Retina (tissue), 1 donor: ENCODE measurements around the gene LYPLA2.
"Not testable (repeated sequence)": the region's sequence is repeated elsewhere in the genome, so short reads cannot be mapped to it uniquely, and the experiment has no call there.

ENCODE experiments used
- DNase-seq: peaks from one replicate; pipeline ENCODE4 v3.0.0-alpha.2; 2016

Gene LYPLA2

DNA sequence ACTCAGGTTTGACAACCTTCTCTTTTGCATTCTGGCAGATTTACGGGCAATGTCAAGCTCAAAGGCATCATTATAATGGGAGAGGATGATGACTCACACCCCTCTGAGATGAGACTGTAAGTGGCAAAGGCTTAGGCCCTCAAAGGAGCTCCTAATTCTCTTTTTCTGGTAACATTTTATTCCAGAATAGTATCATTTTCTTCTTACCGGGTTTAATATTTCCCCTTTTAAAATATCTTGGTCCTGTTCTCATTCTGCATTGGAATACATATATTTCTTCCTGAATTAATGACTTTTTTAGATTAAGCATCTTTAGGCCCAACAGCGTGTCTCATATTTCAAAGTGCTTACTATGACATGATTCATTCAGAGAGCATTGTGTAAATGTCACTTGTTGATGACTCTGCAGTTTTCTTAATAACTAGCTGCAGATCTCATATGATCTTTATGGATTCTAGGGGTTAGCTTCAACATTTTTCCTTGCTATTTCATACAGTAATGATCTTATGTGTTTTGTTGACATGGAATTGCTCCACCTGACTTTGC is 11.0 kb upstream of the LYPLA2 start:
- DNase-seq: no peak

DNA sequence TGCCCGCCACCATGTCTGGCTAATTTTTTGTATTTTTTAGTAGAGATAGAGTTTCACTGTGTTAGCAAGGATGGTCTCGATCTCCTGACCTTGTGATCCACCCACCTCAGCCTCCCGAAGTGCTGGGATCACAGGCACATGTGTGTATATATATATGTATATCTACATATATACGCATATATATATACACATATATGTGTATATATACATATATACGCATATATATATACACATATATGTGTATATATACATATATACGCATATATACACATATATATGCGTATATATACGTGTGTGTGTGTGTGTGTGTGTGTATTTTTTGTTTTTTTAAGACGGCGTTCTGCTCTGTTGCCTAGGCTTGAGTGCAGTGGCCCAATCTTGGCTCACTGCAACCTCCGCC is 7.8 kb upstream of the LYPLA2 start:
- DNase-seq: not testable (repeated sequence)

DNA sequence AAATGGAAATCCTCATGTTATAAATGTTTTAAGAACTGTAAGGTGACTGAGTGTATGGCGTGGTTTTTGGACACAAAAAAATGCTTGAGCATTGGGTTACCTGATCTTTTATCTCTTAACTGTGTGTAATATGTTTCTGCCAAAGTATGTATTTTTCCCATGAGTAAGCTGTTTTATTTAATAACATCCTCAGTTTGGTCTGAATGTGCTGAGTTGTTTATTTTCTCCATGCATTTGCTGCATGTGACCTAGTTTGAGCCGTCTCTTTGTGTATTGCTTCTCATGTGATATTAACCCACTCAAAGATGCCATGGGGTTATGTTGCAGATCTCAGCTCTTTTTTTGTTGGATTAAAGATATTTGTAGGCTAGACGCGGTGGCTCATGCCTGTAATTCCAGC is 6.1 kb upstream of the LYPLA2 start:
- DNase-seq: no peak

DNA sequence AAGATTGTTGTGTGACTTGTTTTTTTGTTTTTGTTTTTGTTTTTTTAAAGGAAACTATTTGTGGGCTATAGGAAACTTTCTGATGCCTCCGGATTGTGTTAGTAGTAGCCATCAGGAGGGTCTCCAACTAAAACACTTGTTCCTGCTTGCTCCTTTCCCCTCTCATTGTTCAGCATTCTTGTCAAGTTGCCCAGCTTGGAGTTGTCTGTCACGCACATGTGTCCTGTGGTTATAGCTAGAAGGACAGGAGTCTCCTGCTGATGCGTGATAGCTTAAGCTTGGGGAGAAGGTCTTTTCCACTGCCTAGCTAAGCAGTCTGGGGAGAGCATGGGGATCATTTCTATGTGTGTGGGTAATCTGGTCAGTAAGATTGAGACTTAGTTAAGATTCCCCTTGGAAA is 3.2 kb upstream of the LYPLA2 start:
- DNase-seq: no peak

DNA sequence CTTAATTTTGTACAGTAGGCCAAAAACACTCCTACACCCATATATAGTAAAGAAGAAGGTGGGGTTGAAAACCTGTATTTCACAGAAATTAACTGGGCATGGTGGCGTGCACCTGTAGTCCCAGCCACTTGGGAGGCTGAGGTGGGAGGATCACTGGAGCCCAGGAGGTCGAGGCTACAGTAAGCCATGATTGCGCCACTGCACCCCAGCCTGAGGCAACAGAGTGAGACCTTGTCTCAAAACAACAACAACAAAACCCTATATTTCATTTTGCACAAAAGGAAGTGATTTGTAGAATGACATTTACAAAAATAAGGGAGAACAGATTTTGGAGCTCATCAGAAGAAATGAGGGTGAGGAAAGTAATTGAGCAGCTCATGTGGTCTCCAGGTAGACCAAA is 2.2 kb upstream of the LYPLA2 start:
- no peak for DNase-seq

DNA sequence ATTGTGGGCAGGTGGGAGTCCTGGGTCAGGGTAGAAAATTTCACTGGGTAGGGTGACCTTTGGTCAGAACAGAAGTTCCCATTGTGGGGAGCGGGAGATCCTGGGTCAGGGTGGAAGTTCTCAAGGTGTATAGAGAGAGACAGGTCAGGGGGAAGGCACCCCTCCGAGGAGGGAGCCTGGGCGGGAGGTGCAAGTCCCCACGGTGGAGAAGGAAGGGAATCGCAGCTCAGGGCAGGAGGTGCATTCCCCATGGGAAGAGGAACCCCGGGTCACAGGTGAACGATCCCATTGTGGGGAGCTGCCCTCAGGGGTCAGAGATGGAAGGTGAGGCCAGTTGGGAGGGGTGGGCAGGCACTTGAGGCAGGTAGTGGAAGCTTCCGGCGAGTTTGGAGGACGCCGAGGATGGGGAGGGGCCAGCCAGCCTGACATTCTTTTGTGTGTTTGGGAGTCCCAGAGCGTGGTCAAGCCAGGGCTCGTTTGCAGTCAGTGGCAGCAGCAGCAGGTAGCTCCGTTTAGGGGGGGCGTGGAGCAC is 637 bp downstream of the LYPLA2 start:
- DNase-seq: peak; percentile 32

DNA sequence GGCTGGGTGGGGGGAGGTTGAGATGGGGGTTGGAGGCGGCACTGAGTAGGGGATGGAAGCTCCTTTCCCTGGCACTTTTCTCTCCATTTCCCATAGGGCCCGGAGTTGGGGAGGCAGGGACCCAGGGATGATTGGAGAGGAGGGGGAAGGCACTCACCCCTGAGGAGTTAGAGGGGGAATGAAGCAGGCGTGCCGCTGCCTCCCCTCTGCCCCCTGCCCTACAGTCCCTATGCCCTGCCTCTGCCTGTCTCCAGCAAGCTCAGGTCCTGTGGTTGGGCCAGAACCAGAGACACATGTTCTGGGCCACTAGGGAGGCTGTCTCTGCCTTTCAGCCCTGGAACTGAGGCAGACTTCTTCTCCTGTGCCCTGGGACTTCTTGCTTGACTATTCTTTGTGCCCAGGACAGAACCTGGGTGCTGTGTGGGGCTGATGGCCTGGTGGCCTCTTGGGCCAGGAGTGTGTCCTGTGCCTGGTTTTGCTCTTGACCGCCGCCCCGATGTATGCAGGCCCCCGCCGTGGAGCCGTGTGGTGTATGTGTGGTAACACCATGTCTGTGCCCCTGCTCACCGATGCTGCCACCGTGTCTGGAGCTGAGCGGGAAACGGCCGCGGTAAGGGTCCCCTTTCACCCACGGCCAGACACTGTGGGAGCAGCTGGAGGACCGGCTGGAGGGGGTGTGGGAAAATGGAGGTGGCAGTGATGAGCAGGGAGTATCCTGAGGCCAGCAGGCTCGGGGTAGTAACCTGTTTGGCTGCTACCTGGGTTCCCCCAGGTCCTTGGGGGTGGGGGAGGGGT is 1.4 kb downstream of the LYPLA2 start:
- DNase-seq: no peak

DNA sequence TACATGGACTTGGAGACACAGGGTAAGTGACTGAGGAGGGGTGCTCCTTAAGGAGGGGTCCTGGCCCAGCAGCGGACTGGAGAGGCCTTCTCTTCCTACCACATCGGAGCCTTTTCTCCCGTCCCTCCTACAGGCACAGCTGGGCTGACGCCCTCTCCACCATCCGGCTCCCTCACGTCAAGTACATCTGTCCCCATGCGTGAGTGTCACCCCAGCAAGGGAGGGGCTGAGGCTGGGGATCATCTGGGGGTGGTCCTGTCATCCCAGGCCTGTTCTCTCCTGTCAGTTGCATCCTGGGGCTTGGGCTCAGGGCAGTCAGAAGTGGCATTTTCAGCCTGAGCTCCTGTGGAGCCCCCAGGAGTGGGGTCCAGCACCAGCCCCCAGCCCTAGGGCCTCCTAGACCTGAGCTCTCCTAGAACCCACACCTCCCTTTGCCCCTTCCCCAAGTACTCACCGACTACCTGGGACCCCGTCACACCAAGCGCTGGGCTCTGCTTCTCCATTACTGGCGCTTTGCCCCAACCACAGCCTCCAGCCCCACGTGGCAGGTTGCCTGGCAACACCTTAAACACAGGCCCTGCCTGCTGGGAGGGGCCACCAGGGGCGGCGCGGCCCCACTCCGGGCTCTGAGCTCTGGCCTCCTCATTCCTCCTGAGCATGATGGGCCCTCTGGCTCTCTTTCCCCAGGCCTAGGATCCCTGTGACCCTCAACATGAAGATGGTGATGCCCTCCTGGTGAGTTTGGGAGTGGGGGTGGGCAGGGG is 2.3 kb downstream of the LYPLA2 start:
- DNase-seq: no peak

DNA sequence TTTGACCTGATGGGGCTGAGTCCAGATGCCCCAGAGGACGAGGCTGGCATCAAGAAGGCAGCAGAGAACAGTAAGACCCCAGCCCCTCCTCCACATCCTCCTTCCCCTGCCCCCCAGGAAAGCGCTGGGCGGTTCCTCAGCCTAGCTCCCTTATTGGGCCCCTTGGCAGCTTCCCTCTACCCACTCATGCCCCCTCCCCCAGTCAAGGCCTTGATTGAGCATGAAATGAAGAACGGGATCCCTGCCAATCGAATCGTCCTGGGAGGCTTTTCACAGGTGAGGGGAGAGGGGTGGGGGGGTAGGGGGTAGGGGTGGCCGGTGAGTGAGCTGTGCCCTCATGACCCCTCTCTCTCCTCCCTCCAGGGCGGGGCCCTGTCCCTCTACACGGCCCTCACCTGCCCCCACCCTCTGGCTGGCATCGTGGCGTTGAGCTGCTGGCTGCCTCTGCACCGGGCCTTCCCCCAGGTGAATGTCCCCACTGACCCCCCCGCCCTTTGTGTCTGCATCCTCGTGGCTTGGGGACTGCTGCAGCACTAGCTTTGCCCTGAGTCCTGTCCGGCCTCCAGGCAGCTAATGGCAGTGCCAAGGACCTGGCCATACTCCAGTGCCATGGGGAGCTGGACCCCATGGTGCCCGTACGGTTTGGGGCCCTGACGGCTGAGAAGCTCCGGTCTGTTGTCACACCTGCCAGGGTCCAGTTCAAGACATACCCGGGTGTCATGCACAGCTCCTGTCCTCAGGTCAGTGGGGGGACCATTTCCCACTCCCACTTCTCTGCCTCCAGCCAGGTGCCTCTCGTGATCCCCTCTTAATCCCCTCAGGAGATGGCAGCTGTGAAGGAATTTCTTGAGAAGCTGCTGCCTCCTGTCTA is 3.2 kb downstream of the LYPLA2 start:
- no peak for DNase-seq

DNA sequence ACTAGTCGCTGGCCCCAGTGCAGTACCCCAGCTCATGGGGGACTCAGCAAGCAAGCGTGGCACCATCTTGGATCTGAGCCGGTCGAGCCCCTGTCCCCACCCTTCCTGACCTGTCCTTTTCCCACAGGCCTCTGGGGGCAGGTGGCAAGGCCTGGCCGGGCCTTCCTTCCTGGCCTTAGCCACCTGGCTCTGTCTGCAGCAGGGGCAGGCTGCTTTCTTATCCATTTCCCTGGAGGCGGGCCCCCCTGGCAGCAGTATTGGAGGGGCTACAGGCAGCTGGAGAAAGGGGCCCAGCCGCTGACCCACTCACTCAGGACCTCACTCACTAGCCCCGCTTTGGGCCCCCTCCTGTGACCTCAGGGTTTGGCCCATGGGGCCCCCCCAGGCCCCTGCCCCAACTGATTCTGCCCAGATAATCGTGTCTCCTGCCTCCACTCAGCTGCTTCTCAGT is 3.8 kb downstream of the LYPLA2 start:
- DNase-seq: not testable (repeated sequence)

DNA sequence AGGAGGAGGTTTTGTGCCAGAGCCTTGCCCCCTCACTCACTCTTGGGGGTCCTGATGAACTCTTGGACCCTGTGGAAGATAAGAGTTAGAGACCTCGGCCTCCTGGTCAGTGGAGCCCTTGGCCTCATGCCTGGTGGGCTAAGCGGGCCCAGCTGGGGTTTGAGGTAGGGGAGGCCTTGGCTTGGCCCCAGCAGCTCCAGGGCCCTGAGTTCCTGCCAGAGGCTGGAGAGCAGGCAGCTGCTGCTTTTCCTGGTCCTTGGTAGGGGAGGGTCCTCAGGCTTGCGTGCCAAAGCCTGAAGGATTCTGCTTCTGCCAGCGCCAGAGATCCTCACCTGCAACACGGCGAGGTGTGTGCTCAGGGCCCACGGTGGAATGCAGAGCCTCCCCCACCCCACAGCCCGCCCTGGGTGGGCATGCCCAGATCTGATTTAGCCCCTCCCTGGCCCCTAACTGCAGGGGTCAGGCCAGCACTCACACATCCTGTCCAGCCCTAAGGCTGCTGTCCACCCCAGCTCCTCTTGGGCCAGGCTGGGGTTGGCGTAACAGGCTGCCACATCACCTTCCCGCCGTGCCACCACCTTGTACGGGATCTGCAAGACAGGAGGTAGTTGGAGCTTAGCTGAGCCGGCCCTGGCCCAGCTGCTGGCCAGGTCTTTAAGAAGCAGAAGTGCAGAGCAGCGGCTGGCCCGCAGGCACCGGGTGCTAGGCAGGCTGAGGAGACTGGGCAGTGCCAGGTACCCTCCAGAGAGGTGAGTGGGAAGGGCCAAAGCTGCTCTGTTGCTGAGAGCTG is 4.9 kb downstream of the LYPLA2 start:
- no peak for DNase-seq

DNA sequence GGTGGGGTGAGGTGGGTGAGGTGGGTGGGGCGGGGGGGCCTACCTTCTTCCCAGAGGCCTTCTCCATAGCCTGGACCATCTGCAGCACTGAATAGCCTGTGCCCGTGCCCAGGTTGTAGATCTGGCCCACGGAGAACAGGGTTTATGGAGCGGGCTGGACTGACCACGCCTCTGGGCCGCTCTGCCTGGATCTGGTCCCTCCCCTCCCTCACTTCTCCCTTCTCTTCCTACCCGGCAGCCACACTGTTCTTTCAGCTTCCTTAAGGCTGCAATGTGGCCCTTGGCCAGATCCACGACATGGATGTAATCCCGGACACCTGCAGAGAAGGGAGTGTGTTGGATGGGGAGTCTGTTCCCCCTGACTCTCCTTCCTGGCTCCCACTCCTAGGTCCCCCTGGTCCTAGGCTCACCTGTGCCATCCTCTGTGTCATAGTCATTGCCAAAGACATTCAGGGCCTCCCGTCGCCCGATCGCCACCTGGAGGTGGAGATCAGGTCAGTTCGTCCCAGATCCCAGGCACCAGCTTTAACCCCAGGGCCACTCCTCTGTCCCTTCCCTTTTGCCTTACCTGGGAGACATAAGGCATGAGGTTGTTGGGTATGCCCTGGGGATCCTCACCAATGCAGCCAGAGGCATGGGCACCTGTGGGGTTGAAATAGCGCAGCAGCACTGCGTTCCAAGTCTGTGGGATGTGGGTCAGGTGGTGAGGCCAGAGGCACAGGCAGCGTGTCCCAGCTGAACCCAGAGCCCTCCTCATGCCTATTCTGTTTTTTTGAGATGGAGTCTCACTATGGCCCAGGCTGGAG is 5.7 kb downstream of the LYPLA2 start:
- no peak for DNase-seq

DNA sequence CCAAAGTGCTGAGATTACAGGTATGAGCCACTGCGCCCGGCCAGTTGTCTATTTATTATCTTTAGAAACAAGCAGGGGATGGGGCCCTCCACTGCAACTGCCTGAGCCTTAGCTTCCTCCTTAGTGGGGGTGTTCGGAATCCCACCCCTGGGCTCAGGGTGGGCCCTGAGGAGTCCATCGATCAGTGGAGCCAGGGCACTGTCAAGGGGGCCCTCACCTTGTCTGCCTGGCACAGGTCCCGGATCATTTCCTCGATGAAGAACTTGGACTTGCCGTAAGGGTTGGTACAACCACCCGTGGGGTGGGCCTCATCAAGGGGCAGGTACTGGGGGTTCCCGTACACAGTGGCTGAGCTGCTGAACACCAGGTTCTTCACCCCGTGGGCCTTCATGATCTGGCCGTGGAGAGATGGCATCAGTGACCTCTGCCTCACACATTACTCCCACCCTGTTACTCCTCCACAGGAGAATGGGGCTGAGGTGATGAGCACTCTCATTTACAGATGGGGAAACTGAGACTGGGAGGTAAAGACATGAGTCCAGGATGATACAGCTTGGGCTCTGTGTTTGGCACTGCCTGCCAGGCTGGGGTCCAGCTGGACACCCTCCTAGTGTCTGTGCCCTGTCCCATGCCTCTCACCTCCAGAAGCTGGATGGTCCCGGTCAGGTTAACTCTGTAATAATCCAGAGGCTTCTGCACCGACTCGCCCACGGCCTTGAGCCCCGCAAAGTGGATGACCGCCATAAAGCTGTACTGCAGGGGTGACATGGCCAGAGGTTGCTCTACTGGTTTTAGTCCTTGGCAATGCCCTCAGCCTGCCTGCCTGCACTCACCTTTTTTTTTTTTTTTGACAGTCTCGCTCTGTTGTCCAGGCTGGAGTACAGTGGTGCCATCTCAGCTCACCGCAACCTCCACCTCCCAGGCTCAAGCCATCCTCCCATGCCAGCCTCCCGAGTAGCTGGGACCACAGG is 6.8 kb downstream of the LYPLA2 start:
- no peak for DNase-seq

DNA sequence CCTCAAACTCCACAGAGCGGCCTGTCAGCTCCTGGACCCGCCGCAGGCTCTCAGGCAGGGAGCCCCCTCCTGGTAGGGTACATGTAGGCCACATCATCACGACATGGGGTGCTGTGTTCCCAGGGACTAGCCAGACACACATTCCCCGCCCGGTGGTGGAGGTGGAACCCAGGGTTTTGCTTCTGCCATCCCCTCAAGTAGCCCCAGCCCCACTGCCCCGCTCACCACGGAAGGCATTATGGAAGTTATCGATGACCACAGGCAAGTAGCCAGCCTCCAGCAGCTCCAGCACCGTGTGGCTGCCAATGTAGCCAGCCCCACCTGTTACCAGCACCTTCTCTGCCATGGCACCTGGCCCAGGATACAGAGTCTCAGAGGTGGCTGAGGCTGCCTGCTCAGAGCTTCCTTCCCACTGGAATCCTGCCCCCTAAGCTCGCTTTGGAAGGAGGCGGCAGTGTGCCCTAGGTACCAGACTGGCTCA is 7.8 kb downstream of the LYPLA2 start:
- no peak for DNase-seq

DNA sequence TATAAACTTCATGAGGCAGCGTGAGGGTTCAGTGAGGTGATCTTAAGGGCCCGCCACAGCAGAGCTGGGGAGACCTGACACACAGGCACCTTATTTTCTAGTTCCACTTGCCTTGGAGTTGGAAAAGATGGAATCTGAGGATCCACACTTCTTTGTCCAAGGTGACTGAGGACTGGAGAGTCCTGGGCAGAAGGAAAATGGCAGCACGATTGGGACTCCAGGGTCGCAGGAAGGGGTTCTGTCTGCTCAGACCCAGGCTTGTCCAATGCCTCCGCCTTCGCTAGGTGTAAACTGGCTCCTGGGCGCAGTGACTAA is 8.3 kb downstream of the LYPLA2 start:
- DNase-seq: no peak

DNA sequence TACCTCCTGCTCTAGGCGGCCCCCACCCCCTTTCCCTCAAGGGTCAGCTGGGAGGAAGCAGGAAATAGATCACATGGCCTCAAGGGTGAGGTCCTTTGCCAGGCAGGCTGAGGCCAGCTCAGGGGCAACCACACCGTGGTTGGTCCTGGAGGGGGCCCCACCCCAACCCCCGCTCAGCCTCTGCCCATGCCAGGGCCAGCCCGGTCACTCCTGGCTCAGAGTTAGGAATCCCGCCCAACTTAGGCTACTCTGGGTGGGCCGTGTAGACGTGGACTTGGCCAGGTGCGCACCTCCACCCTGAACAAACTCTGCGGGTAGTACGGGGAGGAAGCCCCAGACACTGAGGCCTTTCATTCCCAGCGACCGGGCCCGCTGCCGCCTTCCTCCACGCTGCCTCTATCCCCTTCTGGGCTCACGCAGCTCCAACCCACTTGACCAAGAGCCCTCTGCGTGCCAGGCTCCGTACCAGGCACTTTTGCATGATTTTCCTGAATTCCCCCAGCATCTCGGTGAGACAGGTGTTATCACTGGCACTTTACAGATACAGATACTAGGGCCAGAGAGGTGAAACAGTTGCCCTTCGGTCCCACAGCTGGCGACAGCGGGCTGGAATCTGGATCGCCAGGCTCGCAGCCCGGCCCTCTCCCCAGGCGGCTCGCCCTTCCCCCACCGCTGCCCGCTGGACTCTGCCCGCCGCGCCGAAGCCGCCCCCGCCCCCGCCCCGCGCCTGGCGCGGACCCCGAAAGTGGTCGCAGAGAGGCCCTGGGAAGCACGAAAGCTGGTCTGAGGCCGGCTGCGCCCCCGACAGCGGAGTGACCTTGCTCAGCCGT is 8.8 kb downstream of the LYPLA2 start:
- peak; percentile 62 for DNase-seq

DNA sequence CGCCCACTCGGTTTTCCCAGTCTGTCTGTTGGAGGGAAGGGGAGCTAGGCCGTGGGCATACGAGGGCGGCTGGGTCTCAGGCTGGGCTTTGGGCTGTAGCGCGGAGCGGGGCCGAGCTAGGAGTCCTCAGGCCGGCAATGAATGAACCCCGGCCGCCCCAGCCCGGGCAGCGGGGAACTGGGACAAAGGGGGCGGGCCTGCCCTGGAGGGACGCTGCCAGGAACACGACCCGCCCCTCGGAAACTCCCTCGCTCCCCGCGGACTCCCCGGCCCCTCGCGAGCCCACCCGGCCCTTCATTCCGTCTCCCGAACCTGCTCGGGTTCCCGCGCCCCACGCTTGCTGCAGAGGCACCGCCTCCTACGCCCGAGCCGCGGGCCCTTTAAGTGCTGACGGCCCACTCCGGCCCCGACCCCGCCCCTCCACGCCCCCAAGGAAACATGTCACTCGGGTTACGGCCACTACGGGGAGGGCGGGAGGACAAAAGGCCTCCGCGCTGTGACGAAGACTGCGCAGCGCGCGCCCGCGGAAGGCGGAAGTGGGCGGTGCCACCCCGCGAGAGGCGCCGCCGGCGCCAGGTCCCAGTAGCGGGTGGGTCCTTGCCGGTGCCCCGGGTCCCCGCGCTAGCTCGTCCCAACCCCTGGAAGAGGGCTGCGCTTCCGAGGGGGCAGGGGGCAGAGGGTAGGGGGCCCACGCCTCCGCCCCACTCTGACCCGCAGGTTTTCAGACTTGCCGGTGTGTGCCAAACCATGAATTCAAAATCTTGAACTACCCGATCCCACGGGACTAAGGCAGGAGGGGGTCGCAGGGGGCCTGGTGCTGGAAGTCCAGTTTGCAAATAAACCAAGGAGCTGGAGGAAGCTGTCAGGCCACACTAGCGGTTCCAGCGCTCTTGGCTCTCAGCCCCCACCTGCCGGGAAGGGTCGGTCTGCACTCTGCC is 9.7 kb downstream of the LYPLA2 start, which contains the start of gene GALE:
TSS of gene GALE (minus strand) at position 355 of the 938 bp plus-strand sequence. CDS start 1,747 bp downstream, outside the sequence.
- peak; percentile 93 for DNase-seq
